Measurements from ENCODE around the gene DYNC1H1. TPM values are rescaled to one million over a fixed set of nuclear protein-coding genes. Genes with fewer than 3 reads are reported as not detected.

The DYNC1H1 gene
- total RNA-seq, 1 donor from 2014 or later: 783 TPM

DNA sequence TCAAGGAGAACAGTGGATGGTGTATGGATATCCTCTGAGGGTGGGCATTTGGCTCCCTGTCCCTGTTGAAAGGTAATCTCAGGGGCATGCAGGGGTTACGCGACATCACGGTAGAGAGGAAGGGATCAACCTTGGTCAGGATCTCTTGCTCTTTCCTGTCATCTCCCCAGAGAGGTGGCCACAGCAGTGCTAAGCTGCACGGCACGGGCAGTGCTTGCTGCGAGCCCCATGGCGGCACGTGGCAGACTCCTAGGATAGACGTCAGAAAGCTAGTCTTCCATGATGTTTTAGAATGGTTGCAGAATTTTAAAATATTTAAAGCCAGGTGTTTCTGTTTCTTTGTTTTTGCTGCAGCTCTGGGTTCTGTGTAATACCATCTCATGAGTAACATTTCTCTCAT lies 41.0 kb downstream of the DYNC1H1 start:
- peaks cover 1% of the 10 kb centered on the region for H3K36me3 ChIP-seq (ENCODE audit: control insufficient read depth, insufficient read depth, low read length)
- H3K4me3 ChIP-seq (ENCODE audit: low read depth, low read length): no peak overlapping the region
- TF ChIP-seq, protein P1, sequence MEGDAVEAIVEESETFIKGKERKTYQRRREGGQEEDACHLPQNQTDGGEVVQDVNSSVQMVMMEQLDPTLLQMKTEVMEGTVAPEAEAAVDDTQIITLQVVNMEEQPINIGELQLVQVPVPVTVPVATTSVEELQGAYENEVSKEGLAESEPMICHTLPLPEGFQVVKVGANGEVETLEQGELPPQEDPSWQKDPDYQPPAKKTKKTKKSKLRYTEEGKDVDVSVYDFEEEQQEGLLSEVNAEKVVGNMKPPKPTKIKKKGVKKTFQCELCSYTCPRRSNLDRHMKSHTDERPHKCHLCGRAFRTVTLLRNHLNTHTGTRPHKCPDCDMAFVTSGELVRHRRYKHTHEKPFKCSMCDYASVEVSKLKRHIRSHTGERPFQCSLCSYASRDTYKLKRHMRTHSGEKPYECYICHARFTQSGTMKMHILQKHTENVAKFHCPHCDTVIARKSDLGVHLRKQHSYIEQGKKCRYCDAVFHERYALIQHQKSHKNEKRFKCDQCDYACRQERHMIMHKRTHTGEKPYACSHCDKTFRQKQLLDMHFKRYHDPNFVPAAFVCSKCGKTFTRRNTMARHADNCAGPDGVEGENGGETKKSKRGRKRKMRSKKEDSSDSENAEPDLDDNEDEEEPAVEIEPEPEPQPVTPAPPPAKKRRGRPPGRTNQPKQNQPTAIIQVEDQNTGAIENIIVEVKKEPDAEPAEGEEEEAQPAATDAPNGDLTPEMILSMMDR (IDR thresholded peaks at IDR 0.05; ENCODE audit: insufficient read depth, low read length, poor library complexity, severe bottlenecking): no peak
- DNase-seq (ENCODE audit: low read depth): no peak
- H3K27me3 ChIP-seq (ENCODE audit: control insufficient read depth, insufficient read depth, low read length): no peaks in the 10 kb centered on the region

DNA sequence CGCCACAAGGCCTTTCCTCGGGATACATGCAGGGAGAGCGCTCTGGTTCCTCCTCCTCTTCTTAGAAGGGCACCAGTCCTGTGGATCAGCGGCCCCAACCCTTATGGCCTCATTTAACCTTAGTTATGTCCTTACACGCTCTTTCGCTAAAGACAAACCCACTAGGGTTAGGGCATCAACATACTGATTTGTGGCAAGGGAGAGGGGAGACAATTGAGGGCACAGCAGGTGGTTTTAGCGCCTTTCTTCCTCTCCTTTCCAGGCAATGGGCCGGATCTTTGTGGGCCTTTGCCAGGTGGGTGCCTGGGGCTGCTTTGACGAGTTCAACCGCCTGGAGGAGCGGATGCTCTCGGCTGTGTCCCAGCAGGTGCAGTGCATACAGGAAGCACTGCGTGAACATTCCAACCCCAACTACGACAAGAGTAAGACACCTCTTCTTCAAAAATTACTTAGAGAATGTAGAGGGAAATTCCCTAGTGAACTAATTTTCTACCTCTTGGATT lies 43.6 kb downstream of the DYNC1H1 start:
- peaks cover 4% of the 10 kb centered on the region for H3K36me3 ChIP-seq (ENCODE audit: control insufficient read depth, insufficient read depth, low read length)
- H3K27me3 ChIP-seq (ENCODE audit: control insufficient read depth, insufficient read depth, low read length): no peaks in the 10 kb centered on the region

DNA sequence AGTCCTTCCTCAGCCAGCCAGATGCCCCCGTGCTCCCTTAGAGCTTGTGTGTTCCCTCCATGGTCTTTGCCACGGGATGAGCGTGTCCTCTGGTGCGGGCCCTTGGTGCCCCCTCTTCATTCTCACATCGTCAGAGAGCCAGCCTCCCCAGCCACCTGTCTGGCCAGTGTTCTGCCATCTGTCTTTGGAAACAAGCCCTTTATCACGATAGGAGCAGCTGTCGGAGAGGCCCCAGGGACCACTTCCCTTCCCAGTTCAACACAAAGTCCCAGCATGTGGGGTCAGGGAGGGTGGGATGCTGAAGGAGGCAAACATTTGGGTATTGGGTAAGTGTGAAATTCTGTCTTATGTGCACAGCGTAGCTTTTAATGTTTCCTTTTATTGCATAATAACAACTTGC lies 44.5 kb downstream of the DYNC1H1 start:
- DNase-seq (ENCODE audit: low read depth): no peak
- Histone ChIP-seq H3K36me3 (ENCODE audit: control insufficient read depth, insufficient read depth, low read length) (peaks cover 4% of the 10 kb centered on the region), H3K27me3 (ENCODE audit: control insufficient read depth, insufficient read depth, low read length) (no peaks in the 10 kb centered on the region), H3K4me3 (ENCODE audit: low read depth, low read length) (no peak overlapping the region)
- TF ChIP-seq, protein P1 (IDR thresholded peaks at IDR 0.05; ENCODE audit: insufficient read depth, low read length, poor library complexity, severe bottlenecking): no peak

More for the DNA sequence above, 43.6 kb downstream of the DYNC1H1 start:
- no peak overlapping the region for H3K4me3 ChIP-seq (ENCODE audit: low read depth, low read length)
- no peak for DNase-seq (ENCODE audit: low read depth)
- TF ChIP-seq, protein P1 (IDR thresholded peaks at IDR 0.05; ENCODE audit: insufficient read depth, low read length, poor library complexity, severe bottlenecking): no peak

DNA sequence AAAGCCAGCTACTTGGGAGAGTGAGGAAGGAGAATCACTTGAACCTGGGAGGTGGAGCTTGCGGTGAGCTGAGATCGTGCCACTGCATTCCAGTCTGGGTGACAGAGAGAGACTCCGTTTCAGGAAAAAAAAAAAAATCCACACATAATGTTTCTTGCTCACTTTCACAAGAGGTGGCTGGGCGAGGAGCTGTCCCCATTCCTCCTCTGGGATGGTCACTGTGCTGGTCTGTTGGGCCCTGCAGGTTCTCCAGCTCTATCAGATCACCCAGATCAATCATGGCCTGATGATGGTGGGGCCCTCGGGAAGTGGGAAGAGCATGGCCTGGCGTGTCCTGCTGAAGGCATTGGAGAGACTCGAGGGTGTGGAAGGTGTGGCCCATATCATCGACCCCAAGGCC lies 47.3 kb downstream of the DYNC1H1 start:
- TF ChIP-seq, protein P1 (IDR thresholded peaks at IDR 0.05; ENCODE audit: insufficient read depth, low read length, poor library complexity, severe bottlenecking): no peak
- Histone ChIP-seq H3K27me3 (ENCODE audit: control insufficient read depth, insufficient read depth, low read length) (no peaks in the 10 kb centered on the region), H3K4me3 (ENCODE audit: low read depth, low read length) (no peak overlapping the region), H3K36me3 (ENCODE audit: control insufficient read depth, insufficient read depth, low read length) (peaks cover 10% of the 10 kb centered on the region)
- no peak for DNase-seq (ENCODE audit: low read depth)

DNA sequence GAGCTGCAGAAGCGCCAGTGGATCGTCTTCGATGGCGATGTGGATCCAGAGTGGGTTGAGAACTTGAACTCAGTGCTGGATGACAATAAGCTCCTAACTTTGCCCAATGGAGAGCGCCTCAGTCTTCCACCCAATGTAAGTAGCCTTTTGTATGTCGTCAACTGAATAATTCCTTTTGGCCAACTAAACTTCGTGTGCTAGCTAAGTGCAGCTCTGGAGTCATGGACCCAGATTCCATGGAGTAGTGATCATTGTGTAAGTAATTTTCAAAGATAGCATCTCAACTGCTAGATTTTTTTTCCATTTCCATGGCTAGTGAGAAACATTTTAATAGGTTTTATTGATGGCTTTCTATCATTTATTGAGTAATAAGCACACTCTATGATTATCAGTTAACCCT lies 48.0 kb downstream of the DYNC1H1 start:
- TF ChIP-seq, protein P1 (IDR thresholded peaks at IDR 0.05; ENCODE audit: insufficient read depth, low read length, poor library complexity, severe bottlenecking): no peak
- Histone ChIP-seq H3K4me3 (ENCODE audit: low read depth, low read length) (no peak overlapping the region), H3K36me3 (ENCODE audit: control insufficient read depth, insufficient read depth, low read length) (peaks cover 11% of the 10 kb centered on the region), H3K27me3 (ENCODE audit: control insufficient read depth, insufficient read depth, low read length) (no peaks in the 10 kb centered on the region)
- DNase-seq (ENCODE audit: low read depth): no peak

DNA sequence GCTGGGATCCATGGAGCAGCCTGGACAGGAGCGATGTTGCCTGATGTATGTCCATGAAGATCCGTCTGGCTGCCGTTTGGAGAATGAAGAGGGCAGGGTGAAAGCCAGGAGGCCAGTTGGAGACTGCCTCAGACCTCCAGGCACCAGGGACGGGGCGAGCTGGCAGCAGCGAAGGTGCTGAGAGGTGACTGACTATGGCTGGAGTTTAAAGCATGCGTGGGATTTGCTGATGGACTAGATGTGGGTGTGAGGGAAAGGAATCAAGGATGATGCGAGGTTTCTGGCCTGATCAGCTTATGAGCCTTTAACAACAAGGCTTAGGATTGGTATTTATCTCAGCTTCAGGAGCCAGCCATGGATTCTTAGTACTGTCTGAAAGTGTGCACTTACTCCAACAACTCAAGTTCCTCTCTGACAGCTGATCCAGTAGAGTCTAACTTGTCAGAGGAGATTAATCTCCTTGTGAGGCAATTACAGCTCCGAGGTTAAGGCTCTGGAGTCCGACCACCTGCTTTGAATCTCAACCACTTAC lies 49.4 kb downstream of the DYNC1H1 start:
- DNase-seq (ENCODE audit: low read depth): no peak
- Histone ChIP-seq H3K36me3 (ENCODE audit: control insufficient read depth, insufficient read depth, low read length) (peaks cover 11% of the 10 kb centered on the region), H3K27me3 (ENCODE audit: control insufficient read depth, insufficient read depth, low read length) (no peaks in the 10 kb centered on the region), H3K4me3 (ENCODE audit: low read depth, low read length) (no peak overlapping the region)
- TF ChIP-seq, protein P1 (IDR thresholded peaks at IDR 0.05; ENCODE audit: insufficient read depth, low read length, poor library complexity, severe bottlenecking): no peak
